ENCODE data around the gene PTPRG.

PTPRG gene

DNA sequence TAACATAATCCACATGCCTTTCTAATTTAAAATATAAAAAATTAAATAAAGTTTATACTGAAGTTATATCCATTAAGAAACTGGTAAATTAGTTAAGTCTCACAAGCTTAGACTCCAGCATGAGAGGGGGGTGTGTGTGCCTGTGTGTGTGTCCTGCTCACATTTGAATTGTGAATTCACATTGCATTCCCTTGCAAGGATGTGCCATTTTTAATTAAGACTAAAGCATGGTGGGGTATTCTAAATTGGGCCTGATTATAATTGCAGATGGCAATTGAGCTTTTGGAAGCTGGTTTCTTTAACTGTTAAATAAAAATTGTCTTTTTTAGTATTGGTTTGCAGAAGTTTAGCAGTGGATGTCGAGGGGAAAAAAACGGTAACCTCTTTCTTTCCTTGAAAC is 56.9 kb downstream of the PTPRG start:
- no peak for TF ChIP-seq CTCF (IDR thresholded peaks at IDR 0.05; ENCODE audit: poor library complexity, severe bottlenecking)
- DNase-seq (ENCODE audit: low spot score): no peak
- Histone ChIP-seq H3K4me3 (ENCODE audit: severe bottlenecking) (no peak overlapping the region), H3K27ac (ENCODE audit: poor library complexity, severe bottlenecking) (no peak overlapping the region), H3K27me3 (ENCODE audit: insufficient read depth, poor library complexity, severe bottlenecking) (no peaks in the 10 kb centered on the region), H3K9me3 (ENCODE audit: severe bottlenecking) (no peaks in the 10 kb centered on the region), H3K4me1 (ENCODE audit: insufficient read depth, poor library complexity, severe bottlenecking) (no peaks in the 10 kb centered on the region), H3K36me3 (ENCODE audit: low read depth) (no peaks in the 10 kb centered on the region; the same call in 1 of the 2 replicates)
- no peak for ATAC-seq (ENCODE audit: low read depth)

- TF ChIP-seq CTCF (IDR thresholded peaks at IDR 0.05; ENCODE audit: poor library complexity, severe bottlenecking): no peak
- ATAC-seq (ENCODE audit: low read depth) (no peak), DNase-seq (ENCODE audit: low spot score) (no peak)
- no peaks in the 10 kb centered on the region for H3K27me3 ChIP-seq (ENCODE audit: insufficient read depth, poor library complexity, severe bottlenecking)
- no peaks in the 10 kb centered on the region; the same call in 1 of the 2 replicates for H3K36me3 ChIP-seq (ENCODE audit: low read depth)
- no peak overlapping the region for H3K4me3 ChIP-seq (ENCODE audit: severe bottlenecking)
- no peak overlapping the region for H3K27ac ChIP-seq (ENCODE audit: poor library complexity, severe bottlenecking)
- no peaks in the 10 kb centered on the region for H3K9me3 ChIP-seq (ENCODE audit: severe bottlenecking)
- no peaks in the 10 kb centered on the region for H3K4me1 ChIP-seq (ENCODE audit: insufficient read depth, poor library complexity, severe bottlenecking)
Observed at GRCh38 chr3:61618871-61619270, 57.5 kb downstream of the PTPRG start.

- Histone ChIP-seq H3K4me3 (ENCODE audit: severe bottlenecking) (no peak overlapping the region), H3K27me3 (ENCODE audit: insufficient read depth, poor library complexity, severe bottlenecking) (no peaks in the 10 kb centered on the region), H3K9me3 (ENCODE audit: severe bottlenecking) (no peaks in the 10 kb centered on the region), H3K4me1 (ENCODE audit: insufficient read depth, poor library complexity, severe bottlenecking) (no peaks in the 10 kb centered on the region), H3K36me3 (ENCODE audit: low read depth) (no peaks in the 10 kb centered on the region; the same call in 1 of the 2 replicates), H3K27ac (ENCODE audit: poor library complexity, severe bottlenecking) (no peak overlapping the region)
- no peak for TF ChIP-seq CTCF (IDR thresholded peaks at IDR 0.05; ENCODE audit: poor library complexity, severe bottlenecking)
- DNase-seq (ENCODE audit: low spot score) (no peak), ATAC-seq (ENCODE audit: low read depth) (no peak)
Observed at GRCh38 chr3:61620073-61620472, 58.7 kb downstream of the PTPRG start.

DNA sequence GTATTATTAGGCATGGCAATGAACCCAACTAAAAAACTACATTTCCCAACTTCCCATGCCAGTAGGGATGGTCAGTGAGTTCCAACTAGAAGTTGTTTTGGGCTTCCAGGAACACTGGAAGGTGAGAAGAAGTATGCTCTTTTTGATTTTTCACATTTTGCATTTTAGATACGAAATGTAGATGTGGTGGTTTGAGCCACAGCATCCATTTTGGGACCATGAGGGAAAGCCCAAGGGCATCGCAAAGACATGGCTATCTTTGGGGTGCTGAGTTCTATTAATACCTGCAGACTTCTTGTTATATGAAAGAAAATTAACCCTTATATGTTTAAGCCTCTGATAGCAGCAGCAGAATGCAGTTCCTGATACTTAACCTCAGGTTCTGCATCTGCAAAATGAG is 62.9 kb downstream of the PTPRG start:
- no peak for ATAC-seq (ENCODE audit: low read depth)
- H3K9me3 ChIP-seq (ENCODE audit: severe bottlenecking): no peaks in the 10 kb centered on the region
- peaks cover 13% of the 10 kb centered on the region for H3K4me1 ChIP-seq (ENCODE audit: insufficient read depth, poor library complexity, severe bottlenecking)
- no peak for TF ChIP-seq CTCF (IDR thresholded peaks at IDR 0.05; ENCODE audit: poor library complexity, severe bottlenecking)
- H3K27me3 ChIP-seq (ENCODE audit: insufficient read depth, poor library complexity, severe bottlenecking): no peaks in the 10 kb centered on the region
- no peak for DNase-seq (ENCODE audit: low spot score)
- H3K27ac ChIP-seq (ENCODE audit: poor library complexity, severe bottlenecking): no peak overlapping the region
- no peak overlapping the region for H3K4me3 ChIP-seq (ENCODE audit: severe bottlenecking)
- H3K36me3 ChIP-seq (ENCODE audit: low read depth): no peaks in the 10 kb centered on the region; the same call in 1 of the 2 replicates

GRCh38 chr3:61625429-61625828 is 64.1 kb downstream of the PTPRG start:
- Histone ChIP-seq H3K9me3 (ENCODE audit: severe bottlenecking) (no peaks in the 10 kb centered on the region), H3K36me3 (ENCODE audit: low read depth) (no peaks in the 10 kb centered on the region; the same call in 1 of the 2 replicates), H3K27ac (ENCODE audit: poor library complexity, severe bottlenecking) (no peak overlapping the region), H3K27me3 (ENCODE audit: insufficient read depth, poor library complexity, severe bottlenecking) (no peaks in the 10 kb centered on the region), H3K4me1 (ENCODE audit: insufficient read depth, poor library complexity, severe bottlenecking) (peaks cover 13% of the 10 kb centered on the region), H3K4me3 (ENCODE audit: severe bottlenecking) (no peak overlapping the region)
- no peak for TF ChIP-seq CTCF (IDR thresholded peaks at IDR 0.05; ENCODE audit: poor library complexity, severe bottlenecking)
- ATAC-seq (ENCODE audit: low read depth) (no peak), DNase-seq (ENCODE audit: low spot score) (no peak)

All from RWPE2 (cell line).